HepG2 (cell line): ENCODE measurements around the gene HACD1. TPM values are rescaled to one million over a fixed set of nuclear protein-coding genes. Genes with fewer than 3 reads are reported as not detected.

Experiments used
- AGO2 ChIP-seq: fragments of 200-400 bp; formaldehyde crosslinking; optimal IDR thresholded peaks from 2 replicates; pipeline ENCODE3; 2017; ENCODE audit warnings: mild to moderate bottlenecking, low read depth, low read length, moderate library complexity
- BATF2 ChIP-seq: sonication (generic); formaldehyde crosslinking; IDR thresholded peaks from 2 replicates; pipeline ENCODE4 v1.8.0; 2022; ENCODE audit warnings: mild to moderate bottlenecking, missing genetic modification reagents, moderate library complexity
- CEBPB ChIP-seq: IDR thresholded peaks from 2 replicates; pipeline ENCODE4 v1.6.1; 2011; ENCODE audit warnings: low read depth, low read length, improper control_type of control experiment, borderline replicate concordance
- E2F2 ChIP-seq: sonication (generic); formaldehyde crosslinking; IDR thresholded peaks from 2 replicates; pipeline ENCODE4 v1.4.0; 2020; ENCODE audit warnings: missing genetic modification reagents, borderline replicate concordance
- MATR3 ChIP-seq: sonication (generic); formaldehyde crosslinking; IDR thresholded peaks from 2 replicates; pipeline ENCODE4 v1.4.0; 2020; ENCODE audit warnings: missing genetic modification reagents
- MXD3 ChIP-seq: IDR thresholded peaks from 2 replicates; pipeline ENCODE4 v1.6.1; 2016; ENCODE audit warnings: mild to moderate bottlenecking, missing biosample characterization, missing genetic modification reagents
- NFIC ChIP-seq: IDR thresholded peaks from 2 replicates; pipeline ENCODE4 v1.6.1; 2012; ENCODE audit warnings: mild to moderate bottlenecking, low read length, inconsistent platforms
- PBX3 ChIP-seq: sonication (generic); formaldehyde crosslinking; IDR thresholded peaks from 2 replicates; pipeline ENCODE4 v1.8.1; 2023; ENCODE audit warnings: missing genetic modification reagents, inconsistent platforms, borderline replicate concordance
- RBAK ChIP-seq: sonication (generic); formaldehyde crosslinking; IDR thresholded peaks from 2 replicates; pipeline ENCODE4 v1.5.1; 2020; ENCODE audit warnings: mild to moderate bottlenecking, missing genetic modification reagents
- RELA ChIP-seq: sonication (generic); formaldehyde crosslinking; IDR thresholded peaks from 2 replicates; pipeline ENCODE4 v1.4.0; 2020; ENCODE audit warnings: missing genetic modification reagents
- SCMH1 ChIP-seq: sonication (generic); formaldehyde crosslinking; IDR thresholded peaks from 2 replicates; pipeline ENCODE4 v1.9.0; 2021; ENCODE audit warnings: missing genetic modification reagents, mild to moderate bottlenecking, borderline replicate concordance
- SMARCE1 ChIP-seq: fragments of 450-650 bp; IDR thresholded peaks from 2 replicates; pipeline ENCODE4 v1.6.1; 2017; ENCODE audit warnings: borderline replicate concordance
- SYNCRIP ChIP-seq: fragments of 200-400 bp; formaldehyde crosslinking; IDR thresholded peaks from 2 replicates; pipeline ENCODE4 v1.6.1; 2018; ENCODE audit warnings: mild to moderate bottlenecking, low read depth, low read length; ENCODE audit not compliant: insufficient read depth
- ZBTB10 ChIP-seq: sonication (generic); formaldehyde crosslinking; IDR thresholded peaks from 2 replicates; pipeline ENCODE4 v1.4.0; 2020; ENCODE audit warnings: missing genetic modification reagents, borderline replicate concordance
- ZFP36L2 ChIP-seq: sonication (generic); formaldehyde crosslinking; IDR thresholded peaks from 2 replicates; pipeline ENCODE4 v1.4.0; 2020; ENCODE audit warnings: missing genetic modification reagents
- ZNF143 ChIP-seq: sonication (generic); formaldehyde crosslinking; IDR thresholded peaks from 2 replicates; pipeline ENCODE4 v1.4.0; 2020; ENCODE audit warnings: missing genetic modification reagents
- ZNF232 ChIP-seq: sonication (generic); formaldehyde crosslinking; IDR thresholded peaks from 2 replicates; pipeline ENCODE4 v1.4.0; 2020; ENCODE audit warnings: missing genetic modification reagents, borderline replicate concordance
- ZNF546 ChIP-seq: sonication (generic); formaldehyde crosslinking; conservative IDR thresholded peaks from 2 replicates; pipeline ENCODE4 v1.8.1; 2023; ENCODE audit warnings: mild to moderate bottlenecking, missing genetic modification reagents
- ZNF589 ChIP-seq: sonication (generic); formaldehyde crosslinking; conservative IDR thresholded peaks from 2 replicates; pipeline ENCODE4 v1.8.0; 2022; ENCODE audit warnings: mild to moderate bottlenecking, moderate library complexity, missing genetic modification reagents
- ZNF605 ChIP-seq: sonication (generic); formaldehyde crosslinking; IDR thresholded peaks from 2 replicates; pipeline ENCODE4 v1.8.0; 2022; ENCODE audit warnings: mild to moderate bottlenecking, missing genetic modification reagents
- polyA plus RNA-seq, 8 experiments: library from polyadenylated mRNA; depleted of rRNA in 3 of 8; stranded (reverse) in 7 of 8; unstranded in 1 of 8; fragments of >200 nt; fragmentation: Illumina TruSeq in 4 of 8; extraction: Trizol in 4 of 8; gene quantifications; 2 replicates each; pipeline versions ENCODE4 v1.2.1 to v1.2.3, GENCODE V29; 2011 to 2016; ENCODE audit warnings: low read depth in 4 of 8, missing spikeins in 1 of 8, mixed read lengths in 1 of 8; ENCODE audit not compliant: insufficient read depth in 1 of 8
- total RNA-seq, 5 experiments: library from RNA; depleted of rRNA; stranded (reverse); fragments of >200 nt; fragmentation: Illumina TruSeq; extraction: Trizol; gene quantifications; 2 replicates each; pipeline ENCODE4 v1.2.3, GENCODE V29; 2016; ENCODE audit warnings: low read depth in 1 of 5

The HACD1 gene
- total and polyA plus RNA-seq, 2 of the 13 experiments (the other 11 are each of a cell fraction or from before 2014, with no cell fraction given): 43.4 to 47.6 TPM

- TF ChIP-seq CEBPB (no peak), E2F2 (CRISPR knock-in tag) (0 out of 2 replicates have a peak, but pooled peaks have one; percentile 77), ZBTB10 (CRISPR knock-in tag) (no peak; the same call in 1 of the 2 replicates), RELA (no peak), SYNCRIP (no peak), AGO2 (peak; percentile 65), ZNF605 (no peak; the same call in 1 of the 2 replicates), ZNF143 (CRISPR knock-in tag) (no peak), SMARCE1 (no peak), ZNF589 (CRISPR knock-in tag) (no peak), ZNF232 (CRISPR knock-in tag) (no peak), ZNF546 (no peak), SCMH1 (CRISPR knock-in tag) (no peak), NFIC (no peak), BATF2 (no peak; the same call in 1 of the 2 replicates), ZFP36L2 (CRISPR knock-in tag) (no peak), RBAK (no peak), PBX3 (CRISPR knock-in tag) (no peak), MXD3 (peak; percentile 71; the same call in 1 of the 2 replicates), MATR3 (CRISPR knock-in tag) (no peak)
Measured at GRCh38 chr10:17617031-17617911, at the start of gene HACD1 (continued).
